CD14-positive monocyte (primary cell): ENCODE measurements around the gene ALAD. TPM values are rescaled to one million over a fixed set of nuclear protein-coding genes. Genes with fewer than 3 reads are reported as not detected.

Experiments used
- DNase-seq, 3 donors: peaks; one replicate each; pipeline ENCODE4 v3.0.0-alpha.2; 2011 to 2022
- H2AFZ ChIP-seq: 2 replicates; pipeline ENCODE4 v1.6.0; 2012; ENCODE audit warnings: mild to moderate bottlenecking, low read depth, low read length, inconsistent platforms; ENCODE audit not compliant: insufficient read depth, poor library complexity, severe bottlenecking
- H3K27ac ChIP-seq, 2 donors: 1 replicate in 1 of 2; 2 replicates in 1 of 2; pipeline ENCODE4 v1.5.1; 2012 to 2013; ENCODE audit warnings: low read length in 2 of 2, control low read depth in 1 of 2, inconsistent platforms in 1 of 2, low read depth in 1 of 2, mild to moderate bottlenecking in 1 of 2
- H3K27me3 ChIP-seq, 2 donors: one replicate each; pipeline versions ENCODE4 v1.6.0 to v1.6.1; 2011 to 2013; ENCODE audit warnings: low read length in 2 of 2; ENCODE audit not compliant: control insufficient read depth in 2 of 2, insufficient read depth in 2 of 2
- H3K36me3 ChIP-seq, 2 donors: replicated peaks in 1 of 2; 1 replicate in 1 of 2; 2 replicates in 1 of 2; pipeline versions ENCODE4 v1.5.1 to v1.6.1; 2012 to 2013; ENCODE audit warnings: low read length in 2 of 2, control low read depth in 1 of 2, inconsistent platforms in 1 of 2, mild to moderate bottlenecking in 1 of 2; ENCODE audit not compliant: insufficient read depth in 2 of 2, control insufficient read depth in 1 of 2
- H3K4me1 ChIP-seq, 2 donors: 1 replicate in 1 of 2; 2 replicates in 1 of 2; pipeline versions ENCODE4 v1.5.1 to v1.6.1; 2012 to 2013; ENCODE audit warnings: low read length in 2 of 2, control low read depth in 1 of 2, inconsistent platforms in 1 of 2, mild to moderate bottlenecking in 1 of 2, moderate library complexity in 1 of 2; ENCODE audit not compliant: insufficient read depth in 2 of 2, control insufficient read depth in 1 of 2
- H3K4me2 ChIP-seq: replicated peaks from 2 replicates; pipeline ENCODE3; 2012; ENCODE audit warnings: low read length, moderate library complexity, mild to moderate bottlenecking; ENCODE audit not compliant: poor library complexity, severe bottlenecking; ENCODE audit errors: extremely low read depth
- H3K4me3 ChIP-seq, 3 experiments: fragments of 200-600 bp in 1 of 3; sonication (generic) in 1 of 3; replicated peaks in 1 of 3; 1 replicate in 2 of 3; 2 replicates in 1 of 3; pipeline ENCODE4 v1.5.1; 2011 to 2013; ENCODE audit warnings: low read length in 3 of 3, mild to moderate bottlenecking in 3 of 3, control low read depth in 2 of 3, low read depth in 2 of 3, inconsistent platforms in 1 of 3, moderate library complexity in 1 of 3
- H3K79me2 ChIP-seq: 2 replicates; pipeline ENCODE4 v1.6.0; 2012; ENCODE audit warnings: mild to moderate bottlenecking, control low read depth, inconsistent platforms, low read length, moderate library complexity; ENCODE audit not compliant: insufficient read depth
- H3K9ac ChIP-seq: 2 replicates; pipeline ENCODE4 v1.6.0; 2017; ENCODE audit warnings: low read length, mild to moderate bottlenecking; ENCODE audit not compliant: insufficient read depth, poor library complexity, severe bottlenecking
- H3K9me3 ChIP-seq, 2 donors: replicated peaks in 1 of 2; 1 replicate in 1 of 2; 2 replicates in 1 of 2; pipeline versions ENCODE4 v1.5.1 to v1.6.1; 2012 to 2013; ENCODE audit warnings: low read length in 2 of 2, control low read depth in 1 of 2; ENCODE audit not compliant: control insufficient read depth in 1 of 2, insufficient read depth in 1 of 2
- H4K20me1 ChIP-seq: 2 replicates; pipeline ENCODE4 v1.6.0; 2012; ENCODE audit warnings: mild to moderate bottlenecking, low read length, control low read depth, moderate library complexity; ENCODE audit not compliant: insufficient read depth
- H3K27ac Mint-ChIP-seq, 7 donors: one replicate each; pipeline ENCODE4 v1.8.0; 2020; ENCODE audit warnings: mild to moderate bottlenecking in 7 of 7, mixed read lengths in 7 of 7, moderate library complexity in 6 of 7, inconsistent platforms in 2 of 7
- H3K27me3 Mint-ChIP-seq, 3 donors: one replicate each; pipeline ENCODE4 v1.8.0; 2021 to 2022; ENCODE audit warnings: low read depth in 3 of 3, mild to moderate bottlenecking in 3 of 3, mixed read lengths in 3 of 3, moderate library complexity in 3 of 3, inconsistent platforms in 1 of 3
- H3K36me3 Mint-ChIP-seq, 2 donors: one replicate each; pipeline ENCODE4 v1.8.0; 2020; ENCODE audit warnings: mixed read lengths in 2 of 2, inconsistent platforms in 1 of 2, mild to moderate bottlenecking in 1 of 2
- H3K4me1 Mint-ChIP-seq: one replicate; pipeline ENCODE4 v1.8.0; 2020; ENCODE audit warnings: mild to moderate bottlenecking, mixed read lengths
- H3K4me3 Mint-ChIP-seq, 2 donors: one replicate each; pipeline ENCODE4 v1.8.0; 2020; ENCODE audit warnings: mild to moderate bottlenecking in 2 of 2, mixed read lengths in 2 of 2, moderate library complexity in 1 of 2
- H3K9me3 Mint-ChIP-seq, 7 donors: one replicate each; pipeline ENCODE4 v1.8.0; 2020 to 2022; ENCODE audit warnings: mixed read lengths in 7 of 7, mild to moderate bottlenecking in 6 of 7, moderate library complexity in 6 of 7, inconsistent platforms in 2 of 7
- WGBS: methylation state at CpG from one replicate; pipeline ENCODE4 v1.1.5; 2013; ENCODE audit warnings: missing lambda C conversion rate; ENCODE audit not compliant: insufficient coverage; 5-methylcytosine and 5-hydroxymethylcytosine counted together
- intact Hi-C, 2 donors: fragments of 100-400 bp; cut with micrococcal nuclease; formaldehyde crosslinking; loops; one replicate each; pipeline versions ENCODE4 v1.15.0 to v1.15.1; 2023
- polyA plus RNA-seq, 3 donors: library from polyadenylated mRNA; depleted of rRNA in 1 of 3; unstranded in 2 of 3; stranded (reverse) in 1 of 3; fragments of 300-500 nt in 2 of 3; fragments of >200 nt in 1 of 3; fragmentation: Illumina TruSeq in 2 of 3; gene quantifications; 1 replicate in 2 of 3; 2 replicates in 1 of 3; pipeline ENCODE4 v1.2.3, GENCODE V29; 2012 to 2021
- TF ChIP-seq, protein P1 (sequence below): fragments of 200-600 bp; IDR thresholded peaks from one replicate; pipeline ENCODE4 v1.8.0; 2022; ENCODE audit warnings: antibody characterized with exemption, mild to moderate bottlenecking

ALAD gene
- polyA plus RNA-seq, 3 donors: 17.1 to 24.6 (median 20.9) TPM

DNA sequence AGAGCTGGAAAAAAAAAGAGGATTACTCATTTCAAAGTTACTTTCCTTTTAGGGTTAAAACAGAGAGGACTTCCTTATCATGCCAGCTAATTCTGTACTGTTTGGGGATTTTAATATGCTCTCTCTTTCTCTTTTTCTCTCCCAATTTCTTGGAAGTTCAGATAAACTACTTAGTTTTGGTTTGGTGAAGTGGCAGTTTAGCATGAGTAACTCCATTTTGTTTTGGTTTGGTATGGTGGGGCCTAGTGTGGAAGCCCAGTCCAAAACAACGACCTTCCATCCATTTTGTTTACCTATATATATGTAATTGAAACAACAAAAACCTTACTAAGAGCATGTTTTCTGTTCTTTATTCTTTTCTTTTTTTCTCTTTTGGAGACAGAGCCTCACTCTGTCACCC is 55.4 kb downstream of the ALAD start:
- TF ChIP-seq, protein P1, sequence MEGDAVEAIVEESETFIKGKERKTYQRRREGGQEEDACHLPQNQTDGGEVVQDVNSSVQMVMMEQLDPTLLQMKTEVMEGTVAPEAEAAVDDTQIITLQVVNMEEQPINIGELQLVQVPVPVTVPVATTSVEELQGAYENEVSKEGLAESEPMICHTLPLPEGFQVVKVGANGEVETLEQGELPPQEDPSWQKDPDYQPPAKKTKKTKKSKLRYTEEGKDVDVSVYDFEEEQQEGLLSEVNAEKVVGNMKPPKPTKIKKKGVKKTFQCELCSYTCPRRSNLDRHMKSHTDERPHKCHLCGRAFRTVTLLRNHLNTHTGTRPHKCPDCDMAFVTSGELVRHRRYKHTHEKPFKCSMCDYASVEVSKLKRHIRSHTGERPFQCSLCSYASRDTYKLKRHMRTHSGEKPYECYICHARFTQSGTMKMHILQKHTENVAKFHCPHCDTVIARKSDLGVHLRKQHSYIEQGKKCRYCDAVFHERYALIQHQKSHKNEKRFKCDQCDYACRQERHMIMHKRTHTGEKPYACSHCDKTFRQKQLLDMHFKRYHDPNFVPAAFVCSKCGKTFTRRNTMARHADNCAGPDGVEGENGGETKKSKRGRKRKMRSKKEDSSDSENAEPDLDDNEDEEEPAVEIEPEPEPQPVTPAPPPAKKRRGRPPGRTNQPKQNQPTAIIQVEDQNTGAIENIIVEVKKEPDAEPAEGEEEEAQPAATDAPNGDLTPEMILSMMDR: no peak
- Histone ChIP-seq H4K20me1 (no peaks in the 10 kb centered on the region), H3K27ac (no peak overlapping the region), H3K36me3 (no peaks in the 10 kb centered on the region), H3K4me3 (no peak overlapping the region), H3K79me2 (no peaks in the 10 kb centered on the region), H3K4me1 (peaks cover 11 to 14% of the 10 kb centered on the region in 2 donors), H3K27me3 (peaks cover 0 to 3% of the 10 kb centered on the region in 2 donors), H3K9me3 (no peaks in the 10 kb centered on the region), H3K9ac (no peak overlapping the region), H2AFZ (no peak overlapping the region), H3K4me2 (no peak overlapping the region)
- Mint-ChIP-seq H3K36me3 (no peaks in the 10 kb centered on the region), H3K9me3 (no peaks in the 10 kb centered on the region), H3K27ac (no peak overlapping the region), H3K4me1 (peaks cover 25% of the 10 kb centered on the region), H3K27me3 (peaks cover 10 to 15% (median 10%) of the 10 kb centered on the region in 3 donors), H3K4me3 (no peak overlapping the region)
- no peak for DNase-seq
- intact Hi-C loops: loop anchor here in 1 of 2 donors (10.0 kb wide), 1 partner anchor 59 kb away; the partner anchor contains the start of gene ALAD
- no CpG with 5 or more reads among the region's 1 CpG for WGBS

DNA sequence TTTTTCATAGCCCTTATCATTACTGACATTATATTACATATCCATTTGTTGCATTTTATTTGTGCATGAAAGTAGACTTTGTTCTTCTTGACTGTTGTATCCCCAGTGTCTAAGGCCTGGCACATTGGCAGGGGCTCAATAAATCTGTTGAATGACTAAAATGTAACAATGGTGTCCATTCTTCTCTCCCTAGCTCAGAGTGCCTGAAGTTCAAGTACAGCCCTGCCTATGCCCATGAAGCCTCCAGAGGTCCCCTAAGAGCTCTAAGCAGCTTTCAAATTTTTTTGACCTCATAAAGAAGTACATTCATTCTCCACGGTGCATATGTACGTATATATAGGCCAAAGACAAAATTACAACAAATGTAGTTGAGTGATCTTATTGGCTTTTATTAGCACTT is 55.9 kb downstream of the ALAD start:
- Histone ChIP-seq H3K27me3 (peaks cover 0 to 3% of the 10 kb centered on the region in 2 donors), H2AFZ (no peak overlapping the region), H3K79me2 (no peaks in the 10 kb centered on the region), H3K4me2 (no peak overlapping the region), H3K9me3 (no peaks in the 10 kb centered on the region), H3K27ac (no peak overlapping the region), H3K36me3 (no peaks in the 10 kb centered on the region), H4K20me1 (no peaks in the 10 kb centered on the region), H3K4me1 (peaks cover 11 to 14% of the 10 kb centered on the region in 2 donors), H3K9ac (no peak overlapping the region), H3K4me3 (no peak overlapping the region)
- H3K27ac Mint-ChIP-seq: peak overlapping the region in 1 of 7 donors; percentile 33
- no peak overlapping the region for H3K4me3 Mint-ChIP-seq
- WGBS: no CpG with 5 or more reads among the region's 2 CpGs
- no peak for DNase-seq
- TF ChIP-seq, protein P1: no peak
- peaks cover 12% of the 10 kb centered on the region in 3 donors for H3K27me3 Mint-ChIP-seq
- intact Hi-C loops: loop anchor here in 1 of 2 donors (10.0 kb wide), 1 partner anchor 60 kb away; the partner anchor contains the start of gene ALAD
- H3K36me3 Mint-ChIP-seq: no peaks in the 10 kb centered on the region
- peaks cover 24% of the 10 kb centered on the region for H3K4me1 Mint-ChIP-seq
- H3K9me3 Mint-ChIP-seq: no peaks in the 10 kb centered on the region
